GM10248 (cell line): ENCODE data around the gene KIF4A.

Experiments used
- CTCF ChIA-PET: fragments of 300-600 bp; sonication (Branson Sonifier 250); formaldehyde crosslinking; extraction: SDS; loops from one replicate; lab custom pipeline; 2021; ENCODE audit warnings: antibody characterized with exemption; lab: Yijun Ruan, JAX
- POLR2A ChIA-PET: fragments of 350-650 bp; sonication (Branson Sonifier 250); formaldehyde crosslinking; extraction: SDS; loops from one replicate; lab custom pipeline; 2020; ENCODE audit warnings: antibody characterized with exemption; lab: Yijun Ruan, JAX
- DNase-seq: peaks from one replicate; pipeline ENCODE4 v3.0.0; 2012; ENCODE audit errors: extremely low spot score
- TF ChIP-seq, protein P1 (sequence below): IDR thresholded peaks from 2 replicates; pipeline ENCODE4 v1.5.1; 2012; ENCODE audit warnings: mild to moderate bottlenecking, low read depth; ENCODE audit errors: extremely low read depth, missing control alignments, control extremely low read depth

KIF4A gene

GRCh38 chrX:70434914-70435586, 145.1 kb downstream of the KIF4A start:
- CTCF ChIA-PET: interaction anchor here (1.4 to 3.3 kb wide), 5 partner anchors 9 to 302 kb away, joined by 4 to 15 read pairs (median 13); partner anchors contain the start of genes DLG3 and IGBP1
- DNase-seq: peak; percentile 15
- POLR2A ChIA-PET: interaction anchor here (0.6 kb wide), 1 partner anchor 302 kb away, joined by 3 read pairs; the partner anchor contains the start of gene IGBP1
- TF ChIP-seq, protein P1, sequence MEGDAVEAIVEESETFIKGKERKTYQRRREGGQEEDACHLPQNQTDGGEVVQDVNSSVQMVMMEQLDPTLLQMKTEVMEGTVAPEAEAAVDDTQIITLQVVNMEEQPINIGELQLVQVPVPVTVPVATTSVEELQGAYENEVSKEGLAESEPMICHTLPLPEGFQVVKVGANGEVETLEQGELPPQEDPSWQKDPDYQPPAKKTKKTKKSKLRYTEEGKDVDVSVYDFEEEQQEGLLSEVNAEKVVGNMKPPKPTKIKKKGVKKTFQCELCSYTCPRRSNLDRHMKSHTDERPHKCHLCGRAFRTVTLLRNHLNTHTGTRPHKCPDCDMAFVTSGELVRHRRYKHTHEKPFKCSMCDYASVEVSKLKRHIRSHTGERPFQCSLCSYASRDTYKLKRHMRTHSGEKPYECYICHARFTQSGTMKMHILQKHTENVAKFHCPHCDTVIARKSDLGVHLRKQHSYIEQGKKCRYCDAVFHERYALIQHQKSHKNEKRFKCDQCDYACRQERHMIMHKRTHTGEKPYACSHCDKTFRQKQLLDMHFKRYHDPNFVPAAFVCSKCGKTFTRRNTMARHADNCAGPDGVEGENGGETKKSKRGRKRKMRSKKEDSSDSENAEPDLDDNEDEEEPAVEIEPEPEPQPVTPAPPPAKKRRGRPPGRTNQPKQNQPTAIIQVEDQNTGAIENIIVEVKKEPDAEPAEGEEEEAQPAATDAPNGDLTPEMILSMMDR: no peak

DNA sequence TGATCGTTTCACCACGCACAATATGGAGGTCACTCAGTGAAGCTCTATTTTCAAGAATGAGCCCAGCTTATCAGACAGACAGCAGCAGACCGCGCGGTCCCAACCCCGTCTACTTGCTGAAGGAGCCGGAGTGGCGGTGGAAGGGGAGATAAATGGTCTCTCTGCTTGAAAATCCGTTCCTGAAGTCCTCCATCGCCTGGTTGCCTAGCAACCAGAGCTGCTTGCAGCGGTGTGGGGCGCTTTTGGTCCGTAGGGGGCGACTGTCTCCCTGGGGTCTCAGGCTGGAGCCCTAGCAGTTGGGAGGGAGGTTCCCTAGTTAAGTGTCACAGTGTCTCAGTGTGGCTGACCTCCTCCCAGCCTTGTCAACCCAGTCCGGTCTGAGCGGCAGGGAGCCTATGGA, 146.4 kb downstream of the KIF4A start:
- ChIA-PET POLR2A (no interaction called here), CTCF (interaction anchor here (1.0 to 2.3 kb wide), 3 partner anchors 10 to 303 kb away, joined by 3 to 14 read pairs (median 4); partner anchors contain the start of gene IGBP1)
- DNase-seq: no peak
- TF ChIP-seq, protein P1: peak; percentile 13

DNA sequence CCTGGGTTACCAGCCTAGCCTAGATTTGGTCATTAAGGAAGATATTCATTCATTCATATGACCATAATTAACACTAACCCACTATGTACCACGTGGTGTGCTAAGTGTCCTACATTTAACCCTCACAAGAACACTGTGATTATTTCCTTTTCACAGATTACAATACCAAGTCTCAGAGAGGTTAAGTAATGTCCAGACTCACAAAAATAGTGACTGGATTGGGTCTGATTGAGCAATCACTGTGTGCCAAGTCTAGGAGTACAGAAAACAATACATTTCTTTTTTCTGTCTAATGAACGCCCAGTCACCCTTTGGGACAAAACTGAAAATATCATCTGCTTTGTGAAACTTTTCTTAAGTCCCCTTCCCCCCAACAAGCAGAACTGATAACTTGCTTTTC, 147.1 kb downstream of the KIF4A start:
- ChIA-PET CTCF (interaction anchor here (1.0 to 2.3 kb wide), 2 partner anchors 15 kb away, joined by 4 to 14 read pairs; no protein-coding TSS in a partner anchor), POLR2A (no interaction called here)
- TF ChIP-seq, protein P1: no peak
- DNase-seq: no peak

GRCh38 chrX:70437921-70438665, 148.2 kb downstream of the KIF4A start:
- CTCF ChIA-PET: interaction anchor here (1.0 kb wide), 1 partner anchor 14 kb away, joined by 4 read pairs; no protein-coding TSS in a partner anchor
- no peak for DNase-seq
- POLR2A ChIA-PET: no interaction called here
- TF ChIP-seq, protein P1: no peak

DNA sequence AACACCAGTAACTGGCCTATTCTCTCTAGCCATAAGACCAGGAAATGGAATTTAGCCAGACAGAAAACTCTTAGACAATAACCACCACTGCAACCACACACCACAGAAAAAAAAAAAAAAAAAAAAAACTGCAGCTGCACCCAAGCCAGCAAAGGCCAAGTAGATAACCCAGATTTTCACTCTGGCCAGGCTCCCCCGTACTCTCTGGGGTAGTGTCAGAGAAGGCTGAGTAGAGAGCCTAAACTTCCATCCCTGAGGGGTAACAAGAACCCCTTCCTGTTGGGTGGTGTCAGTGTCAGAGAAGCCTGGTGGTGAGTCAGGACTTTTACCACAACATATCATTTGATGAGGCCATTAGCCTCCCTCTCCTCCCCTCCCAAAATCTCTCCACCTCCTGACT, 149.1 kb downstream of the KIF4A start:
- no peak for DNase-seq
- POLR2A ChIA-PET: no interaction called here
- TF ChIP-seq, protein P1: no peak
- CTCF ChIA-PET: no interaction called here

DNA sequence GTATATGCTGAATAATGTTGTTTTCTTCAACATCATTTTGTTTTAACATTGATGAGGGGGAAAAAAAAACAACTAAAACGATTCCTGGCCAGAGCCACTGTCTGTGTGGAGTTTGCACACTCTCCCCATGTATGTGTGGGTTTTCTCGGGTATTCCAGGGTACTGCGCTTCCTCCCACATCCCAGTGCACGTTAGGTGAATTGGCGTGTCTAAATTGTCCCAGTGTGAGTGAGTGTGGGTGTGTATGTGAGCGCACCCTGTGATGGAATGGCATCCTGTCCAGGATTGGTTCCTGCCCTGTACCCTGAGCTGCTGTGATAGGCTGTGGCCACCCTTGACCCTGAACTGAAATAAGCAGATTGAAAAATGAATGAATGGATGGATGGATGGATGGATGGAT, 152.3 kb downstream of the KIF4A start:
- ChIA-PET POLR2A (no interaction called here), CTCF (interaction anchor here (2.5 kb wide), 1 partner anchor 10 kb away, joined by 12 read pairs; no protein-coding TSS in a partner anchor)
- TF ChIP-seq, protein P1: no peak
- no peak for DNase-seq
